IMR-90 (cell line): ENCODE data around the gene FNTB.

Experiments
- MAFK ChIP-seq: IDR thresholded peaks from 2 replicates; pipeline ENCODE4 v1.6.1; 2012; ENCODE audit warnings: low read depth, low read length, improper control_type of control experiment
- POLR2A ChIP-seq: IDR thresholded peaks from 2 replicates; pipeline ENCODE4 v1.6.1; 2012; ENCODE audit warnings: mild to moderate bottlenecking, low read depth, low read length
- TF ChIP-seq, protein P1 (sequence below): conservative IDR thresholded peaks from 2 replicates; pipeline ENCODE4 v1.5.1; 2012; ENCODE audit warnings: mild to moderate bottlenecking, low read depth, low read length, improper control_type of control experiment
- TF ChIP-seq, protein P2 (sequence below): fragments of 150-350 bp; IDR thresholded peaks from 2 replicates; pipeline ENCODE4 v1.6.1; 2017; ENCODE audit warnings: mild to moderate bottlenecking, antibody characterized with exemption, low read length, low read depth
- TF ChIP-seq, protein P3 (sequence below): fragments of 150-350 bp; IDR thresholded peaks from 2 replicates; pipeline ENCODE4 v1.6.1; 2016; ENCODE audit warnings: low read depth, mild to moderate bottlenecking, low read length, moderate library complexity, borderline replicate concordance

DNA sequence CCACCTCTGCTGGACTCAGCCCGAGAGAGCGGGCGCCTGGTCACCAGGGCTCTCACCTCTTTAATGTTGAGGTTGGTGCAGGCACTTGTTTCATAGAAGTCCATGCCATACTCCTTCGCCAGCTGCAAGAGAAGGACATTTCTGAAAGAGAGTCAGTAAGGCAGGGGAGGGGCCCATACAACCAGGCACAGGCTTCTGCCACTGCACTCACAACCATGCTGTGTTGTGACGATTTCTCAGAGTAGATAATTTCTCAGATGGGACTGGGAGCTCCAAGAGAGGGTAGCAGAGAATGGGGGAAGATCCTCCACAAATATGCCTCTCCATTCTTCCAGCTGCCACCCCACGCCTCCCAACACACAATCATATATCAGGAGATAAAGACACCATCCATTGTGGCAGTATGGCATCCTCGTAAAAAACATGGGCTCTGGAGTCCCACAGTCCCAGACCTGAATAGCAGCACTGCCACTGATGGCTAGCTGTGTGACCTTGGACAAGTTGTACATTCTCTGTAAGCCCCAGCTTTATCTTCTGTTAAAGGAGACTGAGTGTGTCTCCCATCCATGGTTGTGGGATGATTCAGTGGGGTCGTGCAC, 38.0 kb upstream of the FNTB start:
- TF ChIP-seq, protein P1, sequence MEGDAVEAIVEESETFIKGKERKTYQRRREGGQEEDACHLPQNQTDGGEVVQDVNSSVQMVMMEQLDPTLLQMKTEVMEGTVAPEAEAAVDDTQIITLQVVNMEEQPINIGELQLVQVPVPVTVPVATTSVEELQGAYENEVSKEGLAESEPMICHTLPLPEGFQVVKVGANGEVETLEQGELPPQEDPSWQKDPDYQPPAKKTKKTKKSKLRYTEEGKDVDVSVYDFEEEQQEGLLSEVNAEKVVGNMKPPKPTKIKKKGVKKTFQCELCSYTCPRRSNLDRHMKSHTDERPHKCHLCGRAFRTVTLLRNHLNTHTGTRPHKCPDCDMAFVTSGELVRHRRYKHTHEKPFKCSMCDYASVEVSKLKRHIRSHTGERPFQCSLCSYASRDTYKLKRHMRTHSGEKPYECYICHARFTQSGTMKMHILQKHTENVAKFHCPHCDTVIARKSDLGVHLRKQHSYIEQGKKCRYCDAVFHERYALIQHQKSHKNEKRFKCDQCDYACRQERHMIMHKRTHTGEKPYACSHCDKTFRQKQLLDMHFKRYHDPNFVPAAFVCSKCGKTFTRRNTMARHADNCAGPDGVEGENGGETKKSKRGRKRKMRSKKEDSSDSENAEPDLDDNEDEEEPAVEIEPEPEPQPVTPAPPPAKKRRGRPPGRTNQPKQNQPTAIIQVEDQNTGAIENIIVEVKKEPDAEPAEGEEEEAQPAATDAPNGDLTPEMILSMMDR, result no peak
- TF ChIP-seq MAFK, result no peak
- TF ChIP-seq, protein P2, sequence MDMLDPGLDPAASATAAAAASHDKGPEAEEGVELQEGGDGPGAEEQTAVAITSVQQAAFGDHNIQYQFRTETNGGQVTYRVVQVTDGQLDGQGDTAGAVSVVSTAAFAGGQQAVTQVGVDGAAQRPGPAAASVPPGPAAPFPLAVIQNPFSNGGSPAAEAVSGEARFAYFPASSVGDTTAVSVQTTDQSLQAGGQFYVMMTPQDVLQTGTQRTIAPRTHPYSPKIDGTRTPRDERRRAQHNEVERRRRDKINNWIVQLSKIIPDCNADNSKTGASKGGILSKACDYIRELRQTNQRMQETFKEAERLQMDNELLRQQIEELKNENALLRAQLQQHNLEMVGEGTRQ, result no peak
- no peak for TF ChIP-seq POLR2A
- TF ChIP-seq, protein P3, sequence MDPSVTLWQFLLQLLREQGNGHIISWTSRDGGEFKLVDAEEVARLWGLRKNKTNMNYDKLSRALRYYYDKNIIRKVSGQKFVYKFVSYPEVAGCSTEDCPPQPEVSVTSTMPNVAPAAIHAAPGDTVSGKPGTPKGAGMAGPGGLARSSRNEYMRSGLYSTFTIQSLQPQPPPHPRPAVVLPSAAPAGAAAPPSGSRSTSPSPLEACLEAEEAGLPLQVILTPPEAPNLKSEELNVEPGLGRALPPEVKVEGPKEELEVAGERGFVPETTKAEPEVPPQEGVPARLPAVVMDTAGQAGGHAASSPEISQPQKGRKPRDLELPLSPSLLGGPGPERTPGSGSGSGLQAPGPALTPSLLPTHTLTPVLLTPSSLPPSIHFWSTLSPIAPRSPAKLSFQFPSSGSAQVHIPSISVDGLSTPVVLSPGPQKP, result no peak
